Measurements from ENCODE around the gene RGS9BP. TPM values are rescaled to one million over a fixed set of nuclear protein-coding genes. Genes with fewer than 3 reads are reported as not detected.

Gene RGS9BP, protein sequence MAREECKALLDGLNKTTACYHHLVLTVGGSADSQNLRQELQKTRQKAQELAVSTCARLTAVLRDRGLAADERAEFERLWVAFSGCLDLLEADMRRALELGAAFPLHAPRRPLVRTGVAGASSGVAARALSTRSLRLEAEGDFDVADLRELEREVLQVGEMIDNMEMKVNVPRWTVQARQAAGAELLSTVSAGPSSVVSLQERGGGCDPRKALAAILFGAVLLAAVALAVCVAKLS
- 0.34 to 0.63 TPM (median 0.48 TPM) in 5 replicates for total RNA-seq (2022; extraction: Qiagen RNA extraction)

DNA sequence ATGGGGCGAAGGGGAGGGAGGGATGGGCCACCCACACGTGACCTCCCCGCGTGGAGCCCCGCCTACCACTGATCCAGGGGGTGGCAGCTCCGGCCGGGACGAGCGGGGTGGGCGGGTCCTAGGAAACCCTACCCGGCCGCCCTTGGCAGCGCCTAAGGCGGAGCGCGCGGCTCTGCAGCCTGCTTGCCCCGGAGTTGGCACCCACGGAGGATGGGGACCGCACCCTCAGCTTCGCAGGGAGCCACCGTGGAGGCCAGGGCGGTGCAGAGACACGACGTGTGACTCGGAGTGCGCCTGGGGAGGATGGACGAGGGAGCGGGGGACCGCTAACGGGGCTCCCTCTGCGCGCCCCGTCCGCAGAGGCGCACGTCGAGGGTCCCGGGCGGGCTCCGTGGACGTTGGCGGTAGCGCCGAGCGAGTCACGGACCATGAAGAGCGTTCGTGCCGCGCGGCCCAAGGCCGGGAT is at the start of gene RGS9BP:
Gene RGS9BP (plus strand): TSS at position 129 of the 466 bp plus-strand sequence. CDS start 416 bp downstream, outside the sequence.

GRCh38 chr19:32674931-32675719 is 523 bp upstream of the RGS9BP start, which contains the start of gene ANKRD27:
ANKRD27 (minus strand) TSS chr19:32675180; CDS start chr19:32659015, 16,165 bp downstream.

DNA sequence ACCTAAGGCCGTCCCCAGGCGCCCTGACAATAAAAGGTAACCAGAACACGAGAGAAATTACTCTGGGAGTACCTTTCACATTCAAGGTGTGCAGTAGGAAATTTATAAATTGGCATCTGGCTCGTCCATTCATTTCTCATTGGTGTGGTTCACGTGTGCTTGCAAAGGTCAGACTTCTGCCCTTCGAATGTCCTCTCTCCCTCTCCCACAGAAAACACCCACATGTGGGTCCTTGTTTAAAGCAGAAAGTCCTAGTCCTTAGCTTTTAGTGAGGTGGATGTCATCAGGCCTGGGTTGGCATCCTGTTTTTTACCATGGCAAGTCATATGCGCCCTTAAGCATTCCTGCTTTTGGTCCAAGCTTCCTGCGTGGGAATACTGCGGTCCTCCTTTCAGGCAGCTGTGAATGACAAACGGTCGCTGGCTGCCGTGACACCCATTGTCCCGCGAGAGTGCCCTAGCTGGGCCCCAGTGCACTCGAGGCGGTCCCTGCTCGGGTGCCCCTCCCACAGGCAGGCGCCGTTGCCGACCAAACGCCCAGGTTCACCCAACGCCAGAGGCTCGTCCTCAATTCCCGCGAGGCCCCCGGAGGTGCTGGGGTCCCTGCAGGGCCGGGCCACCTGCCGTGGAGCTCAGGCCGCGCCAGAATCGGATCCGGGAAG is 15.8 kb downstream of the RGS9BP start, which contains the start of gene NUDT19:
Gene NUDT19 (plus strand): TSS at position 531 of the 661 bp plus-strand sequence. CDS start 140 bp downstream, outside the sequence.

DNA sequence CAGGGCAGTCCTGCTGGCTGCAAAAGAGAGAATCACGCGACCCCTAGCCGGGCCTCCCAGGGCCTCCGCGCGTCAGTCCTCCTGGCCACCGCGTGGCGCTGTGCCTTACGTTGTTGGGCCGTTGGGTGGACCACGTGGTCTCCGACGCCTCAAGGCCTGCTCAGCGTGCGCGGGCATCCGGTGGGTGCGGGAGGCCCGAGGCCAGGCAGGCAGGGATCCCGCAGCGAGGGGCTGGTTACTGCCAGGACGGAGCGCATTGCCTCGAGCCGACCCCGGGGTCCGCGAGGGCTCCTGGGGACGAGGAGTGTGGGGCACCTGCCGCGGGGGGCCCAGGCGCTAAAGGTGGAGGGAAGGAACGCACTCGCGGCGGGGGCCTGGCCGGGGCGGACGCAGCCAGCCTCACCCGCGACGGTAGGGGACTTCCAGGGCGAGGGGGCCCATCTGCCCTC is 44.0 kb downstream of the RGS9BP start, which contains the start of gene TDRD12:
Gene TDRD12 (plus strand): TSS at position 157 of the 449 bp plus-strand sequence. CDS start 306 bp downstream, outside the sequence.

Other genes with a start within 250 kb of the RGS9BP start
- gene PDCD5, start 94.7 kb upstream of the RGS9BP start, total RNA-seq (2022; extraction: Qiagen RNA extraction): 435 to 538 TPM (median 469 TPM) in 5 replicates
- 33.7 to 51.3 TPM (median 42.7 TPM) in 5 replicates for gene ANKRD27, start 668 bp upstream of the RGS9BP start, total RNA-seq (2022; extraction: Qiagen RNA extraction)
- 30.4 to 38.3 TPM (median 35.7 TPM) in 5 replicates for gene NUDT19, start 16.0 kb downstream of the RGS9BP start, total RNA-seq (2022; extraction: Qiagen RNA extraction)
- gene TDRD12, start 43.9 kb downstream of the RGS9BP start, total RNA-seq (2022; extraction: Qiagen RNA extraction): 0.08 to 0.15 TPM (median 0.09 TPM) in 5 replicates
- gene SLC7A9, start 193.9 kb downstream of the RGS9BP start, total RNA-seq (2022; extraction: Qiagen RNA extraction): 0.29 to 0.62 TPM (median 0.45 TPM) in 4 of 5 replicates, not detected in the other